Thyroid gland (tissue), 4 donors: ENCODE measurements around the gene MLNR. TPM values are rescaled to one million over a fixed set of nuclear protein-coding genes. Genes with fewer than 3 reads are reported as not detected.

Experiments
- DNase-seq, 2 donors: peaks; one replicate each; pipeline ENCODE4 v3.0.0-alpha.2; 2019
- H3K27ac ChIP-seq, 3 donors: fragments of 200-600 bp; sonication (generic); 1 replicate in 2 of 3; 2 replicates in 1 of 3; pipeline ENCODE4 v1.5.1; 2016 to 2019; ENCODE audit warnings: mild to moderate bottlenecking in 1 of 3, moderate library complexity in 1 of 3
- H3K27me3 ChIP-seq: fragments of 200-600 bp; sonication (generic); one replicate; pipeline ENCODE4 v1.5.1; 2019
- H3K36me3 ChIP-seq, 2 donors: fragments of 200-600 bp; sonication (generic); one replicate each; pipeline ENCODE4 v1.5.1; 2016 to 2019
- H3K4me1 ChIP-seq, 2 donors: fragments of 200-600 bp; sonication (generic); one replicate each; pipeline ENCODE4 v1.5.1; 2017 to 2019
- H3K4me3 ChIP-seq, 3 donors: fragments of 200-600 bp; sonication (generic); replicated peaks in 1 of 3; 1 replicate in 2 of 3; 2 replicates in 1 of 3; pipeline ENCODE4 v1.5.1; 2016; ENCODE audit warnings: mild to moderate bottlenecking in 1 of 3
- H3K9me3 ChIP-seq: fragments of 200-600 bp; sonication (generic); one replicate; pipeline ENCODE4 v1.5.1; 2017
- POLR2A ChIP-seq, 2 donors: fragments of 450-650 bp; IDR thresholded peaks; one replicate each; pipeline ENCODE4 v1.6.1; 2017; ENCODE audit warnings: antibody characterized with exemption in 2 of 2, mild to moderate bottlenecking in 2 of 2, moderate library complexity in 1 of 2
- WGBS, 2 donors: methylation state at CpG; one replicate each; pipeline ENCODE4 v1.1.5; 2017; 5-methylcytosine and 5-hydroxymethylcytosine counted together
- intact Hi-C: fragments of 100-400 bp; cut with DNase I; formaldehyde crosslinking; loops from one replicate; pipeline ENCODE4 v1.15.1; 2023
- small RNA-seq: library from RNA; depleted of rRNA; stranded (forward); fragments of <200 nt; gene quantifications from one replicate; pipeline ENCODE3, GENCODE V24; 2016
- total RNA-seq, 4 donors: library from RNA; depleted of rRNA; stranded (reverse); fragments of >200 nt; gene quantifications; one replicate each; pipeline ENCODE4 v1.2.3, GENCODE V29; 2016
- TF ChIP-seq, protein P1 (sequence below), 6 experiments: fragments of 200-600 bp in 3 of 6; fragments of 450-650 bp in 3 of 6; sonication (generic) in 3 of 6; IDR thresholded peaks; one replicate each; pipeline ENCODE4 v1.5.1; 2016 to 2019; ENCODE audit warnings: antibody characterized with exemption in 6 of 6, mild to moderate bottlenecking in 2 of 6, inconsistent platforms in 1 of 6, moderate library complexity in 1 of 6

MLNR gene
- total RNA-seq, 4 donors from 2014 or later, result 1.1 to 6.5 (median 1.2) TPM

DNA sequence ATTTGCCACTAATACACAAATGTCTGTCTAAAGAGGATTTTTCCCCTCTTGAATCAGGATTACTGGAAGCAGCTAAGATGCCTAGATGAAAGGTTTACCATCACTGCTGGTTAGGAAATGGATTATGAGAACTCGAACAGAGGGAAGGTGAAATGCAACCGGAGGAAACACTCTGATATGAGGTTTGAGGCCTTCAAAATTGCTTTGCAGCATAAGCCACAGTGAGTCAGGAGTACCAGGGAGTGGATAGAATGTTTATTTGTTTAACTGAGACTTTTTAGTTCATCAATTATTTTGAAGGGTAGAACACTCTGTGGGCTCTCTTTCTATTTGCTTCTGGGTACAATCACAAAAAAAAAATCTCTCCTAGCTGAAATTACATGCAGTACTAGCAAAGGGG is 45.7 kb downstream of the MLNR start:
- Histone ChIP-seq H3K27ac (no peak overlapping the region), H3K36me3 (peaks cover 16 to 22% of the 10 kb centered on the region in 2 donors), H3K4me1 (peaks cover 0 to 1% of the 10 kb centered on the region in 2 donors), H3K9me3 (no peaks in the 10 kb centered on the region), H3K4me3 (no peak overlapping the region), H3K27me3 (no peaks in the 10 kb centered on the region)
- 77 to 78% methylated on average over 2 of the region's 2 CpGs for WGBS, 2 donors
- DNase-seq, result no peak
- TF ChIP-seq, protein P1, sequence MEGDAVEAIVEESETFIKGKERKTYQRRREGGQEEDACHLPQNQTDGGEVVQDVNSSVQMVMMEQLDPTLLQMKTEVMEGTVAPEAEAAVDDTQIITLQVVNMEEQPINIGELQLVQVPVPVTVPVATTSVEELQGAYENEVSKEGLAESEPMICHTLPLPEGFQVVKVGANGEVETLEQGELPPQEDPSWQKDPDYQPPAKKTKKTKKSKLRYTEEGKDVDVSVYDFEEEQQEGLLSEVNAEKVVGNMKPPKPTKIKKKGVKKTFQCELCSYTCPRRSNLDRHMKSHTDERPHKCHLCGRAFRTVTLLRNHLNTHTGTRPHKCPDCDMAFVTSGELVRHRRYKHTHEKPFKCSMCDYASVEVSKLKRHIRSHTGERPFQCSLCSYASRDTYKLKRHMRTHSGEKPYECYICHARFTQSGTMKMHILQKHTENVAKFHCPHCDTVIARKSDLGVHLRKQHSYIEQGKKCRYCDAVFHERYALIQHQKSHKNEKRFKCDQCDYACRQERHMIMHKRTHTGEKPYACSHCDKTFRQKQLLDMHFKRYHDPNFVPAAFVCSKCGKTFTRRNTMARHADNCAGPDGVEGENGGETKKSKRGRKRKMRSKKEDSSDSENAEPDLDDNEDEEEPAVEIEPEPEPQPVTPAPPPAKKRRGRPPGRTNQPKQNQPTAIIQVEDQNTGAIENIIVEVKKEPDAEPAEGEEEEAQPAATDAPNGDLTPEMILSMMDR (IDR thresholded peaks at IDR 0.05), result no peak
- TF ChIP-seq POLR2A (IDR thresholded peaks at IDR 0.05), result no peak
- intact Hi-C loops, result no loop called here

DNA sequence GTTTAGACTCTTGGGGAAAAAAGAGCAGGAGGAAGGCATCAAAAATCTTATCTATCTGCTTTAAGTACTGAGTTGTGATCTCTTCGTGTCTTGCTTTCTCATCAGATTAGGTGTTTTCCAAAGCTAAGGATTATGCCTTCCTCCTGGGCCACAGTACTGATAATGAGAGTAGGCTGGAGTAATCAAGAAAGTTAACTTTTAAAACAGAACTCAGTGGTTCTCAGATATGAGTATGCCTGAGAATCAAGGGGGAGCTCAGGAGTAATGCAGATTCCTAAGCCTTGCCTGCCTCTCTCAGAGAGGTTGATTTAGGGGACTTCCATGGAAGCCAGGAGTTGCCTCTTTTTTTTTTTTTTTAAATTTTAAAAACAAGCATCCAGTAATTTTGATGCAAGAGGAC is 51.1 kb downstream of the MLNR start:
- 43 to 93% methylated on average over 1 of the region's 1 CpG for WGBS, 2 donors
- Histone ChIP-seq H3K4me1 (peaks cover 12 to 21% of the 10 kb centered on the region in 2 donors), H3K9me3 (no peaks in the 10 kb centered on the region), H3K27me3 (no peaks in the 10 kb centered on the region), H3K4me3 (no peak overlapping the region), H3K36me3 (peaks cover 7 to 8% of the 10 kb centered on the region in 2 donors), H3K27ac (peak overlapping the region; percentile 44 to 77 (median 72))
- TF ChIP-seq POLR2A (IDR thresholded peaks at IDR 0.05), result no peak
- TF ChIP-seq, protein P1 (IDR thresholded peaks at IDR 0.05), result no peak
- peak in 1 of 2 donors; percentile 35 for DNase-seq
- intact Hi-C loops, result no loop called here

Small RNA genes within 50 kb of the gene (small RNA-seq; reads per million reads assigned to genes)
- not detected for gene COX7CP1

Other genes starting within 250 kb of the MLNR start
- 100 to 1,000 TPM in 3 of 4 donors, 10 to 100 TPM in 1; 90.3 to 125 (median 111) TPM for gene FNDC3A, start 244.4 kb upstream of the MLNR start, total RNA-seq
- gene CDADC1, start 27.6 kb downstream of the MLNR start, total RNA-seq, result 10 to 100 TPM; 14.0 to 75.9 (median 18.7) TPM
- 10 to 100 TPM; 23.3 to 41.0 (median 31.0) TPM for gene CAB39L, start 223.7 kb downstream of the MLNR start, total RNA-seq
- gene SETDB2, start 223.9 kb downstream of the MLNR start, total RNA-seq, result 10 to 100 TPM; 17.9 to 27.4 (median 22.1) TPM